GM21367 (cell line): ENCODE measurements around the gene RGN.
"Not testable (repeated sequence)": the region's sequence is repeated elsewhere in the genome, so short reads cannot be mapped to it uniquely, and the experiment has no call there.

ENCODE experiments used
- ATAC-seq: cut with Tn5 transposase; IDR thresholded peaks from one replicate; pipeline ENCODE4 v1.9.1; 2021; ENCODE audit not compliant: unreplicated experiment

The RGN gene

GRCh38 chrX:47078129-47079043, at the start of gene RGN:
Gene RGN (plus strand): TSS chrX:47078443. CDS start chrX:47081145, 2,702 bp downstream.
- ATAC-seq, result no peak

GRCh38 chrX:47030339-47030738, 47.9 kb upstream of the RGN start:
- no peak for ATAC-seq

DNA sequence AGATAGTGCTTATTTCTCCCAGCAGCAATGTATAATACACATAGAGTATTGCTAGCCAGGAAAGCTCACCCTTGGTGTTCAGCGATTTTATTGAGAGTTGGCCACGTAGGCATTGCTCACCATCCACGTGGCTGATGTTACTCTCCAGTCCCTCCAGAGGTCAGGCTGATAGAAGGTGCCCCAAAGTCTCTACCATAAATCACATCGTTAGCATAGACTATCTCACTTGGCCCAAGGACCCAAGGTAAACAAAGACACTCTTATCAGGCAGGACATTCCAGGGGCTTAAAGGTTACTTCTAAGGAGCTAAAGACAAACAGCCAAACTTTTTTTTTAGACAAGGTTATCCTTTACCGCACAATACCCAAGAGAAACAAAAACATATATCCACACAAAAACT, 30.3 kb upstream of the RGN start:
- ATAC-seq, result no peak

- ATAC-seq, result no peak
Observed at GRCh38 chrX:47059142-47059874, 18.9 kb upstream of the RGN start.

DNA sequence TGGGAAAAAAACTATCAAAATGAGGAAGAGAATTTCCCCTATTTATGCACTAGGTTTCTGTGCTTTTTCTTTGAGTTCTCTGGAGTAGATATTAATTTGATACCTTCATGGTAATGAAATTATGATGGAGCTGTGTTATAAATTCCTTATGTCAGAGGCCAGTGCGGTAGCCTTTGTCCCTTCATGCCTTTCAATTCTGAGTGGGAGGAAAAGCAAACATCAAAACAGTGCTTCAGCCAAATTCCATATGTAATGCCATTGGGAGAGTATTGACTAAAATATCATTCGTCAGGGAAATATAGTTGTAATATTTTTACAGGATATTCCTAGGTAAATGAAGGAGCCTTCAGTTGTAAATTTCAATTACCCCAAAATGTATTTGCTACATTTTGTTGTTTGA, 17.5 kb upstream of the RGN start:
- ATAC-seq, result no peak

DNA sequence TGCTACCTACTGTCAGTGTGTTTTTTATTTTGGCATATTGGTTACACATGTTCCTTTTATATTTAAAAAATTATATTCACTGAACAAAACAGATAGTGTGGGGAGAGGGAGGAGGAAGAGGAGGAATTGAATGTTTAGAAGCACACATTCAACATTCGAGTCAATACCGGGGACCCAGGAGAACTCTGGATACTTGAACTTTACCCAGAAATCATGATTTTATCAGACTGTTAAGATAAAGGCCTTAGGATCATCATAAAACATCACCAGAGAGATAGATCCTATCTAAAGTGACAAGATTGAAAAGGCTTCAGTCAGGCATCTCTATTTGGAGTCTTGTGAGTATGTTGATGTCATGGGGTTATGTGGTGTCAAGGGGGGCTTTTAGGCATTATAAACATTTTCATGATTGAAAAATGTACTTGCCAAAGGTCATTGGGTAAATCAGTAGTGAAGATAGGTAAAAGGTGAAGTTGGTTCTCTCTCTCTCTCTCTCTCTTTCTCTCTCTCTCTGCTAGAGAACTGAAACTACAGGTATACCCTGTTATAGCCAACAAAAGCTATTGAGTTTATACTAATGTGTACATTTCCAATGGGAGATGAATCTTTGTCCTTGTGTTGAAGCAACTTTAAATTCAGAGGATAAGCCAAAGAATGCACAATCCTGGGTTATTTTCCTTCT, 16.9 kb upstream of the RGN start:
- no peak for ATAC-seq

GRCh38 chrX:47063179-47063578, 15.1 kb upstream of the RGN start:
- no peak for ATAC-seq

DNA sequence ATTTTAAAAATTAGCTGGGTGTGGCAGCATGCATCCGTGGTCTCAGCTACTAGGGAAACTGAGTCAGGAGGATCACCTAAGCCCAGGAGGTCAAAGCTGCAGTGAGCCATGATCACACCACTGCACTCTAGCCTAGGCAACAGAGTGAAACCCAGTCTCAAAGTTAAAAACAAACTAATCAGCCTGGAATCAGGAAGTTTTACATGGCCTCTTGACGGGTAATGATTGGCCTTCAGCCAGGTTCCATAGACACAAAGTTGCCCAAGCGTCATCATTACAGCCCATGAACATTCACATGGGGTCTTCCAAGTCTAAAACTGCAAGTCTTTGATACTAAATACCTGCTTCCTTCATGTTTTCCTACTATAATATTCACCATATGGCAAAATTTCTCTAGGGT, 10.0 kb upstream of the RGN start:
- no peak for ATAC-seq

GRCh38 chrX:47068720-47069119, 9.5 kb upstream of the RGN start:
- ATAC-seq, result no peak

GRCh38 chrX:47080215-47080914, 2.1 kb downstream of the RGN start:
- no peak for ATAC-seq

DNA sequence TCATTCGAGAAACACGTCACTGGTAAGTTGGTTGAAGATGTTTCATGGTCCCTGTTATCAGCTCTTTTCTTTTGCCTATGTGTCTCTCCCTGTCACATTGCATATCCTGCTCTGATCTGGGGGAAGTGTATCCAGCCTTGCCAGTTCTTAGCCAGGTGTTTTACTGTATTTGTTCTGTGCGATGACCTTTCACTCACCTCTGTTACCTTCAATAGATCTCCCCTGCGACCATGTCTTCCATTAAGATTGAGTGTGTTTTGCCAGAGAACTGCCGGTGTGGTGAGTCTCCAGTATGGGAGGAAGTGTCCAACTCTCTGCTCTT, 2.6 kb downstream of the RGN start:
- no peak for ATAC-seq

DNA sequence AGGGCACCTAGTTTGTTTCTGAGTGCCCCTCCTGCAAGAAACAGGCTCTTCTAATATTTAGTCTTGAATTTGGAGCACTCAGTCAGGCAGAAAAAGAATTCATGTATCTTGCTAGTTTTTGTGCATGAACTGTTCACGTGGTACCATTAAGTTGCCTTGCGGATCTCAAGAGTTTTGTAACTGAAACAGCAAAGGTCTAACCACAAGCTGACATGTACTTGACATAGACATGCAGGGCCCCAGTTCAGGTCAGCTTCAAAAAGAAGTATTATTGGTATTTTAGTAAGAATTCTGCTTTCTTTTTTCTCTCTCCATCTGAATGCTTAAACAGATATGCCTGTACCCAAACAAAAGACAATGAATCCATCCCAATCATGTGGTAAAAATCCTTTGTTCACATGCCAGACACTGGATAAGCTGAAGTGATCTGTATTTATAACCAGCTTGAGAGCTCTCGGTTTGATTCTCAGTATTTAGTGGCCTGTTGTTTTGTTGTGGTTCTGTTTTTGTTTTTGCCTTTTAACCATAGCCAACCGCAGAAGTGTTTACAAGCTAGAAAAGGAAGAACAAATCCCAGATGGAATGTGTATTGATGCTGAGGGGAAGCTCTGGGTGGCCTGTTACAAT, 13.0 kb downstream of the RGN start:
- ATAC-seq, result no peak

DNA sequence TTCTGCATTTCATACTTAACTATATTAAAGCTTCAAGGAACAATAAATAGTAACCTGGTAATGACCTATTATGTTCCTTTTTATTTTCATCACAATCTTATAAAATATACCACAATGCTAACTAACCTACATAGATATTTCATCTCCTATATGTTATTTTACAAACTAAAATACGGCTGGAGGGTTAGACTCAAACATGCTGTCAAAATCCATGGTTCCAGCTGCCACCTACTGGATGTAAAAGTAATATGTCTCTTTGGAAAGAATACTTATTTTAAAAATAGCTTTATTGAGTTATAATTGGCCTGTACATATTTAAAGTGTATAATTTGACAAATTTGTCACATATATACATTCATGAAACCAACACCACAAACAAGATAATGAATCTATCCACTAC, 15.0 kb downstream of the RGN start:
- no peak for ATAC-seq

- no peak for ATAC-seq
Observed at GRCh38 chrX:47093860-47094259, 15.6 kb downstream of the RGN start.

- ATAC-seq, result no peak
Observed at GRCh38 chrX:47097018-47097417, 18.8 kb downstream of the RGN start.

DNA sequence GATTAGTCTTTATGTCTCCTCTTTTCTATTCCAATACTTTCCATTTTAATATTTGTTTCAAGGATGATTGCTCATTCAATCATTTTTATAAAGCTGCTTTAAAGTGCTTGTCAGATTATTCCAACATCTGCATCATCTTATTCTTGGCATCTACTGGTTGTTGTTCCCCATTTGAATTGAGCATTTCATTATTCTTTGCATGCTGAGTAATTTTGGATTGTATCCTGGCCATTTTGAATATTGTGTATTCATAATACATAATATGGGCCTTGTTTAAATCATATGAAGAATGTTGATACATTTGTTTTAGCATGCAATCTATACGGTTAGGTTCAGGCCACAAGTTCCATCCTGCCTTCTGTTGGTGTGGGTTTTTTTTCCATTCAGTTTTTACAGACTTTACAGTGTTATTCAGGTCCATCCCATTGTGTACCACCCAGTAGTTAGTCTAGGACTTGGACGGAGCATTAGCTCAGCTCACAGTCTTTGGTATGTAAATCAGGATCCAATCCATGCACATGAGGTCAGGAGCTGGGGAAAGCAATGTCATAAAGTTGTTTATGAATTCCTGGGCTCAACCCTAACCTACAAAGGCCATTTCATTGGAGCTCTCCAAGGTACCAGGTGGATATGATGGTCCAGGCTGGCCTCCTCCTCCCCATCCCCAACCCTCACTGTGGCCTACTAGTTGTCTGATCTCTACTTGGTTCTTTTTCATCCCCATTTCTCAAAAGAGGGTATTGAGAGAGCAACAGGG, 20.3 kb downstream of the RGN start:
- no peak for ATAC-seq

GRCh38 chrX:47101206-47101605, 23.0 kb downstream of the RGN start:
- no peak for ATAC-seq

- ATAC-seq, result not testable (repeated sequence)
Observed at GRCh38 chrX:47110936-47111615, 32.8 kb downstream of the RGN start.

GRCh38 chrX:47112316-47112954, 34.2 kb downstream of the RGN start:
- ATAC-seq, result no peak
